NB4 (cell line): ENCODE data around the gene FAM20A.

Source experiments
- DNase-seq: peaks from one replicate; pipeline ENCODE4 v3.0.0; 2010; ENCODE audit warnings: low read depth
- H3K4me3 ChIP-seq: one replicate; pipeline ENCODE4 v1.5.1; 2011; ENCODE audit warnings: mild to moderate bottlenecking, low read depth, low read length, moderate library complexity
- MYC ChIP-seq: IDR thresholded peaks from 2 replicates; pipeline ENCODE4 v1.6.1; 2011; ENCODE audit warnings: low read depth, low read length
- POLR2A ChIP-seq: IDR thresholded peaks from 2 replicates; pipeline ENCODE4 v1.6.1; 2011; ENCODE audit warnings: mild to moderate bottlenecking; ENCODE audit not compliant: insufficient read length; ENCODE audit errors: extremely low read depth
- TF ChIP-seq, protein P1 (sequence below): IDR thresholded peaks from one replicate; pipeline ENCODE4 v1.5.1; 2012; ENCODE audit warnings: low read depth, low read length
- TF ChIP-seq, protein P2 (sequence below): IDR thresholded peaks from 2 replicates; pipeline ENCODE4 v1.6.1; 2011; ENCODE audit warnings: low read depth, low read length

FAM20A gene

DNA sequence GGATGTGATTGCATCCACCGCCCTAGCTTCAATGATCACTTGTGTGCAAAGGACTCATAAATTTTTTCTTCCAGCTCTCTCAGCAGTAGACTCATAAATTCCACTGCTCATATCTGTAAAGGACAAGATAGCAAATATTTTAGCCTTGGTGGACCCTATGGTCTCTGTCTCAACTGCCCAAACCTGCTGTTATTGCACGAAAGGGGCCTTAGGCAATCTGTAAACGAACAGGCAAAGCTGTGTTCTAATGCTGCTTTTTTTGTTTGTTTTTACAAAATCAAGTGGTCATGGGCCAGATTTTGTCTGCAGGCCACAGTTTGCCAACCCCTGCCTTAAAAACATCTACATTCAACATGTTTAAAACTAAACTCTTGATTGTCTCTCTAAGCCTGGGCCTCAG lies 34.1 kb downstream of the FAM20A start:
- TF ChIP-seq, protein P1, sequence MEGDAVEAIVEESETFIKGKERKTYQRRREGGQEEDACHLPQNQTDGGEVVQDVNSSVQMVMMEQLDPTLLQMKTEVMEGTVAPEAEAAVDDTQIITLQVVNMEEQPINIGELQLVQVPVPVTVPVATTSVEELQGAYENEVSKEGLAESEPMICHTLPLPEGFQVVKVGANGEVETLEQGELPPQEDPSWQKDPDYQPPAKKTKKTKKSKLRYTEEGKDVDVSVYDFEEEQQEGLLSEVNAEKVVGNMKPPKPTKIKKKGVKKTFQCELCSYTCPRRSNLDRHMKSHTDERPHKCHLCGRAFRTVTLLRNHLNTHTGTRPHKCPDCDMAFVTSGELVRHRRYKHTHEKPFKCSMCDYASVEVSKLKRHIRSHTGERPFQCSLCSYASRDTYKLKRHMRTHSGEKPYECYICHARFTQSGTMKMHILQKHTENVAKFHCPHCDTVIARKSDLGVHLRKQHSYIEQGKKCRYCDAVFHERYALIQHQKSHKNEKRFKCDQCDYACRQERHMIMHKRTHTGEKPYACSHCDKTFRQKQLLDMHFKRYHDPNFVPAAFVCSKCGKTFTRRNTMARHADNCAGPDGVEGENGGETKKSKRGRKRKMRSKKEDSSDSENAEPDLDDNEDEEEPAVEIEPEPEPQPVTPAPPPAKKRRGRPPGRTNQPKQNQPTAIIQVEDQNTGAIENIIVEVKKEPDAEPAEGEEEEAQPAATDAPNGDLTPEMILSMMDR = no peak
- TF ChIP-seq MYC (no peak), POLR2A (no peak)
- TF ChIP-seq, protein P2, sequence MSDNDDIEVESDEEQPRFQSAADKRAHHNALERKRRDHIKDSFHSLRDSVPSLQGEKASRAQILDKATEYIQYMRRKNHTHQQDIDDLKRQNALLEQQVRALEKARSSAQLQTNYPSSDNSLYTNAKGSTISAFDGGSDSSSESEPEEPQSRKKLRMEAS = no peak
- no peak overlapping the region for H3K4me3 ChIP-seq
- no peak for DNase-seq

DNA sequence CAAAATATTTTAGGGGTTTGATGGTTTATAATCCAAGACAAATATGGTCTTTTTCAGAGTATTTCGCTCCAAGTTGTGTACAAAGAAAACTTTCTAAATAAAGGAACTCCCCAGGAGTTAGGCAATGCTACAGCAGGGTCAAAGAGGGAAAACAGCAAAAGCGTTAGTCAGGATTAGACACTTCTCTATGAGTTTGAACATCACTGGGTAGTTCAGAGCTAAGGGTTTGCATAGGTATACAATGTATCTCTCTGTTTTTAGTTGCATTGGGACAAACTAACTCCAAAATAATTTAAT lies 34.8 kb downstream of the FAM20A start:
- TF ChIP-seq POLR2A (no peak), MYC (no peak)
- TF ChIP-seq, protein P1 = no peak
- TF ChIP-seq, protein P2 = no peak
- no peak for DNase-seq
- no peak overlapping the region for H3K4me3 ChIP-seq

DNA sequence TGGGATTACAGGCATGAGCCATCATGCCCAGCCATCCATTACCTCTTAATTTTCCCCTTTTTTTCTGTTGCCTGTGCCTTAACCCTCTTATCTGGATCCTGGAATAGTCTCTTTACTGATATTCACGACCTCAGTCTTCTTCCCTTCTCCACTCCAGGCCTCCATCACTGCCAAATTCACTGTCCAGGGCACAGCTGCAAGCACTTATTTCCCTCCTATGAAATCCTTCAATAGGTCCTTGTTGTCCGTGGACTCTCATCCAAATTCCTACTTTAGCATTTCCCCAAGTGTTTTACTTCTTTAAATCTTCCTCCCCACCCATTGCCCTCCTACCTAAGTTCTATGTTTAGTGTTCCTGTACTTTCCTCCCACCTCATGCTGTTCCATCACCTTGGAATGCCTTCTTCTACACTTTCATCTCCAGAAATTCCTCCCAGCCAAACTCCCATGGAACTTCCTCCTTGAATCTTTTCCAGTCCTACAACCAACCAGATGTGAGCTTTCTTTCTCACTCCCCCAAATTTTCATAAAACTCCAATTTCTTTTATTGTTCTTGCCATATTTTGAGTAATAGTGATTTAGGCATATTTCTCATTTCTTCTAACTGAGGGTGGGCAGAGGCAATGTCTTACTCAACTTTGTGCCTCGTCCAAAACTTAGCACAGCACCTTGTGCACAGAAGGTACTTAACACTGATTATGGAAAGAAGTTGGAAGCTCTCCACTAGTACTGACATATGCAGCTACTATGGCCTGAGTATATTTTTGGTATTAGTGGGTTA lies 35.3 kb downstream of the FAM20A start:
- DNase-seq = no peak
- no peak overlapping the region for H3K4me3 ChIP-seq
- no peak for TF ChIP-seq MYC
- TF ChIP-seq, protein P2 = no peak
- TF ChIP-seq, protein P1 = no peak
- TF ChIP-seq POLR2A = no peak

DNA sequence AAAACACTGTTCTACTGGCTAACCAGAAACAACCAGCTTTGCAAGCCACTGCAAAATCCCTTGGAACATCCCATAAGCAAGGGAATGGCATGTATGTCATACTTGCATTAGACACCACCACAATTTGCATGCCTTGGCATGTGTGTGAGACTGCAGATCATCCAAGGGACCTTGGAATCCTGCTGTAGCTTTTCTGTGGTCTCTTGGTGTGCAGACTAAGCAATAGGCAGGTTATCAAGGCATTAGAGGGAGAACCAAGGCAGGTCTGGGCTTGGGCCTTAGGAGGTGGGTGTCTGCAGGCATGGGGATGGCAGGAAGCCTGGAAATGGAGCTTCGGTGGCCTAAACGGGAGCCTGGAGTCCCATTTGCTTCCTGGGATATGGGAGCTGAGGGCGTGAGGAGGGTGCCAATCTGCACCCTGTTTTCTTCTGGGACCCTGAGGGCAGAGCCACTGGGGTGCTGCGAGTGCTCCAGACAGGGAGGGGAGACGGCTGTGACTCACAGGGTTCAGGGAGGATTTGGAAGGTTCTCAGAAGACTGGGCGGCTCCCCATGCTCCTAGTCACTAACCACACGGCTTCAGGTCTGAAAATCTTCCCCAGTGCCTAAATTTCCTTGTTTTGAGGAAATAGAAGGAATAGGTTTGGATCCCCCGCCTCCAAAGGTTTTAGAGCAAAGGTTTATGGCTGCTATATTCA lies 36.6 kb downstream of the FAM20A start:
- no peak for DNase-seq
- TF ChIP-seq, protein P1 = no peak
- TF ChIP-seq MYC = no peak
- TF ChIP-seq, protein P2 = no peak
- no peak for TF ChIP-seq POLR2A
- H3K4me3 ChIP-seq = no peak overlapping the region

DNA sequence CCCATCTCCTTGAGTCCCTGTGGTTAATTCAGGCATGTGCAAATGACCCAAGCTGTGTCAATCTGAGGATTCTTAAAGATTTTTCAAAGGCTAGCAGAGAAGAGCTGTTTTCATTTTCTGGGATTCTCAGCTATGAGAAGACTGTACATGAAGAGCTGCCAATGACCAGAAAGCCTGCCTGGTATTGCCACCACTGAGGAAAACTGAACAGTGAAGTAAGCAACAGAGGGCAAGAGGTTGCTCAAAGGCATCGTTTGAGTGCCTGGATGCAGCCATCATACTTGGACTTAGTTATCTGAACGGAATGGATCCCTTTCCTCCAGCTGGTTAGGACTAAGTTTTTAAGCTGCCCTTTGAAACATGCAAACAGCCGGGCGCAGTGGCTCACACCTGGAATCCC lies 38.4 kb downstream of the FAM20A start:
- TF ChIP-seq POLR2A = no peak
- TF ChIP-seq MYC = no peak
- TF ChIP-seq, protein P2 = no peak
- TF ChIP-seq, protein P1 = no peak
- no peak overlapping the region for H3K4me3 ChIP-seq
- DNase-seq = no peak
